ENCODE measurements around the gene TTC4. TPM values are rescaled to one million over a fixed set of nuclear protein-coding genes. Genes with fewer than 3 reads are reported as not detected.

TTC4 gene
- total RNA-seq, 1 donor from 2014 or later, result 18.8 TPM

GRCh38 chr1:54667797-54668196, 47.9 kb upstream of the TTC4 start:
- Histone ChIP-seq H3K27me3 (ENCODE audit: insufficient read depth, low read length) (peaks cover 6% of the 10 kb centered on the region), H3K9me3 (ENCODE audit: insufficient read depth, low read depth, low read length) (no peaks in the 10 kb centered on the region), H2AFZ (ENCODE audit: low read depth, low read length) (no peak overlapping the region), H3K36me3 (ENCODE audit: insufficient read depth, low read length) (no peaks in the 10 kb centered on the region), H4K20me1 (ENCODE audit: insufficient read depth, low read length) (no peaks in the 10 kb centered on the region), H3K79me2 (ENCODE audit: insufficient read depth, low read length) (no peaks in the 10 kb centered on the region), H3K4me3 (ENCODE audit: insufficient read depth, low read depth, low read length) (no peak overlapping the region), H3K27ac (ENCODE audit: low read depth, low read length) (no peak overlapping the region), H3K9ac (ENCODE audit: low read length) (no peak overlapping the region), H3K4me2 (ENCODE audit: low read length) (no peak overlapping the region), H3K4me1 (ENCODE audit: insufficient read depth, low read length) (no peaks in the 10 kb centered on the region)
- Mint-ChIP-seq H3K36me3 (ENCODE audit: low read depth, unreplicated experiment) (no peaks in the 10 kb centered on the region), H3K4me1 (ENCODE audit: low read depth, unreplicated experiment) (no peaks in the 10 kb centered on the region), H3K27ac (ENCODE audit: unreplicated experiment) (peak overlapping the region; percentile 17), H3K27me3 (ENCODE audit: low read depth, unreplicated experiment) (peaks cover 37% of the 10 kb centered on the region), H3K9me3 (ENCODE audit: unreplicated experiment) (peaks cover 2% of the 10 kb centered on the region), H3K4me3 (ENCODE audit: unreplicated experiment) (no peak overlapping the region)
- FAIRE-seq (no peak), DNase-seq (ENCODE audit: low read depth) (no peak)
- TF ChIP-seq EZH2 (IDR thresholded peaks at IDR 0.05; ENCODE audit: insufficient read depth, low read length) (no peak), CTCF (IDR thresholded peaks at IDR 0.05; ENCODE audit: insufficient read depth, low read depth, low read length) (no peak)

- Histone ChIP-seq H3K79me2 (ENCODE audit: insufficient read depth, low read length) (no peaks in the 10 kb centered on the region), H3K4me1 (ENCODE audit: insufficient read depth, low read length) (no peaks in the 10 kb centered on the region), H3K4me2 (ENCODE audit: low read length) (no peak overlapping the region), H3K4me3 (ENCODE audit: insufficient read depth, low read depth, low read length) (no peak overlapping the region), H2AFZ (ENCODE audit: low read depth, low read length) (no peak overlapping the region), H4K20me1 (ENCODE audit: insufficient read depth, low read length) (no peaks in the 10 kb centered on the region), H3K9me3 (ENCODE audit: insufficient read depth, low read depth, low read length) (no peaks in the 10 kb centered on the region), H3K27ac (ENCODE audit: low read depth, low read length) (no peak overlapping the region), H3K27me3 (ENCODE audit: insufficient read depth, low read length) (peaks cover 6% of the 10 kb centered on the region), H3K9ac (ENCODE audit: low read length) (no peak overlapping the region), H3K36me3 (ENCODE audit: insufficient read depth, low read length) (no peaks in the 10 kb centered on the region)
- DNase-seq (ENCODE audit: low read depth) (no peak), FAIRE-seq (no peak)
- no peak overlapping the region for H3K27ac Mint-ChIP-seq (ENCODE audit: unreplicated experiment)
- H3K27me3 Mint-ChIP-seq (ENCODE audit: low read depth, unreplicated experiment), result peaks cover 42% of the 10 kb centered on the region
- peaks cover 2% of the 10 kb centered on the region for H3K9me3 Mint-ChIP-seq (ENCODE audit: unreplicated experiment)
- no peak for TF ChIP-seq EZH2 (IDR thresholded peaks at IDR 0.05; ENCODE audit: insufficient read depth, low read length)
- TF ChIP-seq CTCF (IDR thresholded peaks at IDR 0.05; ENCODE audit: insufficient read depth, low read depth, low read length), result no peak
- H3K36me3 Mint-ChIP-seq (ENCODE audit: low read depth, unreplicated experiment), result no peaks in the 10 kb centered on the region
- H3K4me3 Mint-ChIP-seq (ENCODE audit: unreplicated experiment), result no peak overlapping the region
- no peaks in the 10 kb centered on the region for H3K4me1 Mint-ChIP-seq (ENCODE audit: low read depth, unreplicated experiment)
Observed at GRCh38 chr1:54668567-54668966, 47.1 kb upstream of the TTC4 start.

- peaks cover 2% of the 10 kb centered on the region for H3K9me3 Mint-ChIP-seq (ENCODE audit: unreplicated experiment)
- FAIRE-seq (no peak), DNase-seq (ENCODE audit: low read depth) (peak; percentile 23)
- Histone ChIP-seq H3K27me3 (ENCODE audit: insufficient read depth, low read length) (peaks cover 6% of the 10 kb centered on the region), H3K27ac (ENCODE audit: low read depth, low read length) (no peak overlapping the region), H3K9me3 (ENCODE audit: insufficient read depth, low read depth, low read length) (no peaks in the 10 kb centered on the region), H3K79me2 (ENCODE audit: insufficient read depth, low read length) (no peaks in the 10 kb centered on the region), H3K4me3 (ENCODE audit: insufficient read depth, low read depth, low read length) (no peak overlapping the region), H3K4me1 (ENCODE audit: insufficient read depth, low read length) (no peaks in the 10 kb centered on the region), H3K9ac (ENCODE audit: low read length) (no peak overlapping the region), H3K36me3 (ENCODE audit: insufficient read depth, low read length) (no peaks in the 10 kb centered on the region), H4K20me1 (ENCODE audit: insufficient read depth, low read length) (no peaks in the 10 kb centered on the region), H2AFZ (ENCODE audit: low read depth, low read length) (no peak overlapping the region), H3K4me2 (ENCODE audit: low read length) (no peak overlapping the region)
- TF ChIP-seq EZH2 (IDR thresholded peaks at IDR 0.05; ENCODE audit: insufficient read depth, low read length) (no peak), CTCF (IDR thresholded peaks at IDR 0.05; ENCODE audit: insufficient read depth, low read depth, low read length) (peak; percentile 81)
- H3K4me3 Mint-ChIP-seq (ENCODE audit: unreplicated experiment), result no peak overlapping the region
- no peaks in the 10 kb centered on the region for H3K4me1 Mint-ChIP-seq (ENCODE audit: low read depth, unreplicated experiment)
- H3K36me3 Mint-ChIP-seq (ENCODE audit: low read depth, unreplicated experiment), result peaks cover 2% of the 10 kb centered on the region
- peaks cover 29% of the 10 kb centered on the region for H3K27me3 Mint-ChIP-seq (ENCODE audit: low read depth, unreplicated experiment)
- peak overlapping the region; percentile 58 for H3K27ac Mint-ChIP-seq (ENCODE audit: unreplicated experiment)
Observed at GRCh38 chr1:54671985-54672608, 43.6 kb upstream of the TTC4 start.
